ENCODE measurements around the gene MTNR1A.

MTNR1A gene

DNA sequence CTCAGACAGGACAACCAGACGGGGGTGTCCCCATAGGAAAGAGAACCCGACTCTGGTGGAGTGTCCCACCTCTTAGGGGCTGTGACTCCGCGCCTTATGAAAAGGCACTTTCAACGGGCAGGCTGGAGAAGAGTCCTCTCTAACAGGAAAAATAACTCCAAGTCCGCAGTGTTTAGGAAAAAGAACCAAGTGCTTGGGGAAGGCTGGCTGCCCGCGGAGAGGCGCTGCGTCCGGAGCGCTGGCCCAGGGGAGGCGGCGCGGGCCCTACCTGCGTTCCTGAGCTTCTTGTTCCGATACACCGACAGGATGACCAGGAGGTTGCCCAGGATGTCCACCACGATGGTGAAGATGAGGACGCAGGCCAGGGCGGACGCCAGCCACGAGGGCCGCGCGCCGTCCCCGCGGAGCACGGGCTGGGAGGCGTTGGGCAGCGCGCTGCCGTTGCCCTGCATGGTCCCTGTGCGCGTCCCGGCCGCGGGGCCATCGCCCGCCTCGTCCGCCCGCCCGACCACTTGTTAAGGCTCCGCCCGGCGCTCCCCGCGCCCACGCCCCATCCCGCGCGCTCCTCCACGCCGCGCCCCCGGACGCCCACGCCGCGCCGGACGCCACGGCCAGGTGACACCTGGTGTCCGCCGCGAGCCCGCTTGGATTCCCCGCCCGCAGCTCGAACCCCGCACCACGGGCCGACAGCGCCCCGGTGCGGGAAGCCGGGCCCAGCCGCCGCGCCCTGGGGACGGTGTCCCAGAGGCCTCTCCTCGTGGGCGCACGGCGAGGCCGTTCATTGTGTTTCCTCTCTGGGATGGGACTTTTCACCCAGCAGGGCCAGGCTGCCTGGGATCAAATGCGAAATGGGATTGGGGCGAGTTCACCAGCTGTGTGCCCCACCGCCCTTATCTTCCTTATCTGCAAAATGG is at the start of gene MTNR1A:
Gene MTNR1A, minus strand, starts transcription at position 654 of the 914 bp plus-strand sequence. Its CDS starts 202 bp downstream, at position 452.
- DNase-seq (ENCODE audit: low spot score): no peak

DNA sequence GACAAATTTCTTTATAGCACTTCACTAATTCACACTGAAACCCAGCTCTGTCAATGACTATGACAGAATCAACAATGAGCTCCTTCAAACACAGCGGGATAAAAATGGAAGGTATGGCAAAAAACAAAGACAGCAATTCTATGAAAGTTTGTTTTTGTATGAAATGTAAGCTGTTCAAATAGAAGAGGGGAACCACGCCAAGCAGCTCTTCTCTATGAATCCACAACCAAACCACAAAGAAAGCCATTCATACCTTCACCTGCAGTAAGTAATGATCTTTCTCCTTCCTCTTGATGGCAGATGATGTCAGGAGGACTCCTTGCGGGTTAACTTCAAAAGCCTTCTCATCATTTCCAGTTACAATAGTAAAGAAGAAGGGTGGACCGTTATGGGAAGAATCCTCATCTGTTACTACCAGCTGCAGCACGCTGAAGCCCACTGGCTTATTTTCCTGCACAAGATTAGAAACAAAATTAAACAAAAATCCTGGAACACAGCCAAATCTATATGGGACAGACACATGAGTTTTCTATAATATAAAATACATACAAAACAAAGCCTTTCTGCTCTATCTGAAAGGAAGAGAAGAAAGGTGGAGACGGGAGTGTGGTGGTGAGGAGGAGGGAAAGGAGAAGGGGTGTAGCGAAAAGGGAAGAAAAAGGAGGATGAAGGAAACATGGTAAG is 48.9 kb upstream of the MTNR1A start:
- DNase-seq (ENCODE audit: low spot score): no peak

DNA sequence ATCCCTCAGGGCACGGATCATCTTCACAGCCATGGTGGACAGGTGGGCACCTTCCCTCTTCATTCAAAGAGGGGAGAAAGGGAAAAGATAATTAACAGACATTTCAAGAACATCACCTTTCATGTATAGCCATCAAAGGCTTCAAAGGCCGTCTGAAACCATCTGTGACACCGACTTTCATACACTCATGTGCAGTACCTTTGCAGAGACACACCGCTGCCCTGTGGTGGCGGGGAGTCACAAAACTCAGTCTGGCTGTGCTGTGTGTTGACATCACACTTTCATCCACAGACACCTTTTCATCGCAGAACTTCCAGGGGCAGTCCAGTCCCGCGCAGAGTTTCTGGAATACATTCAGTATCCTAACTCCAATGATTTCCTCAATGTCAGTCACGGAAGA is 47.6 kb upstream of the MTNR1A start:
- no peak for DNase-seq (ENCODE audit: low spot score)

DNA sequence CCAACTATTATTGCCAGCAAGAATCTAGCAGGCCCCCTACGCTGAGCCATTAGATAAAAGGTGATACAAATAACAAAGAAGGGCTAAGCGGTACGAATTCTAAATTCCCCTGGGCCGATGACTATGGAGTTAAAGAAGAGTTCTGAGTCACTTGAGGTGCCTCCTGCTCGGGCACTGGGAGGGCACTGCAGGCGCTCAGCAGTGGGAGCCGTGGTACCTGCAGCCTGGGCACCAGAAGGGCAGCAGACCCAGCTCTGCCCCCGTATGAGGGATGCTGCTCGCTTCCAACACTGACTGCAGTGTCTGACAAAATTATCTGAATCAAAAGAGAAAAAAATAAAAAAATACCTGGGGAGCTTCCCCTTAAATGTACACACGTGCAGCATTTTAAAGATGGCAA is 44.1 kb upstream of the MTNR1A start:
- DNase-seq (ENCODE audit: low spot score): no peak

DNA sequence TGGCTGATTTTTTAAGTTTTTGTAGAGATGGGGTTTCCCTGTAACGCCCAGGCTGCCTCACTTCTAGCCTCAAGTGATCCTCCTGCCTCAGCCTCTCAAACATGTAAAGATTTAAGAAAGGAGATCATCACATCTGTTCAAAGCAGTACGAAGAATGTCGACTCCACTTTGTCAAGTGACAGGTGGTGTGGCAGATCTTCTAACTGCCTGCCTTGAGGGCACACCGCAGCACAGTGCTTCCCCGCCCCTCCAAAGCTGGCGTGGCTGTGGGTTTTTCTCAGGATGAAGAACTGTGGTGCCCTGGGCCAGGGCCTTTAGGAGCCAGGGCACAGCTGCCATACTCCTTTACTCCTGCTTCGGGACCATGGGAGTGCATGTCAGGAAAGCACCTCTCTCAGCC is 43.3 kb upstream of the MTNR1A start:
- no peak for DNase-seq (ENCODE audit: low spot score)

DNA sequence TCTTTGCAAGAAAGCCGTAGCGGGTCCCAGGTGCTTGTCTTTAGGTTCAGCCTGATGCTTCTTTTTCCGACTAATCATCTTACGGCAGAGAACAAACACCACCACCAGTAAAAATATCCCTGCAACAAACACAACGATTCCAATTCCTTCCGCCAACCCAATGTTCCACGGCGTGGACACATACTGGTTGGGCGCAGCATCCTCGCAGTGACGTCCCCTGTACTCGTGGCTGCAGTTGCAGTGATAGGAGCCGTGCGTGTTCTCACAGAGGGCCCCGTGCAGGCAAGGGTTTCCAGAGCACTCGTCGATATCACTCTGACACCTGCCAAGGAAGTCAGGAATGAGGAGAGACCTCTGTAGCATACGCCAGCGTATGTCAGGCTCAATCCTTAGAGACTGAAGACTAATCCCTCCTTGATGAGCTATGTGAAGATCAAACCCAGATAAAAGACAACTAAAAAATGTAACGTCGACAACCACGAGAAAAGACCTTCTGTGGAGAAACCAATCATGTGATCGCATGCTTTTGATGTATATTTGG is 41.6 kb upstream of the MTNR1A start:
- DNase-seq (ENCODE audit: low spot score): no peak

DNA sequence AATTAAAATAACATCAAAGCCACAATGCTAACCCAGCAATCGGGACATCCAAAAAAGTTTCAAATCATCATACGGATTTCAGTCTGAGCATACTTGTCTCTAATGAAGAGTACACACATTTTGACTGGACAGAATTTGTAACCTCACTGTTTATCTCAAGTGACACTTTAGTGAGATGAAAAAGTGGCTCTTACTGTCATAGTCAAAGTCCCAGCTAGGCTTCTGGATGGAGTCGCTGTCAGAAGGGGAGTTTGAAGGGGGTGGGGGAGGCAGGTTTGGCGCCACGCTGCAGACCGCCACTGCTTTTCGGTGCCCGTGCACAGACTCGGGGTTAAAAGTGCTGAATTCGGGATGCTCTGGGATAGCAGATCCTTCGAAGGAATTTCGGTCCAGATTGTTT is 41.0 kb upstream of the MTNR1A start:
- no peak for DNase-seq (ENCODE audit: low spot score)

DNA sequence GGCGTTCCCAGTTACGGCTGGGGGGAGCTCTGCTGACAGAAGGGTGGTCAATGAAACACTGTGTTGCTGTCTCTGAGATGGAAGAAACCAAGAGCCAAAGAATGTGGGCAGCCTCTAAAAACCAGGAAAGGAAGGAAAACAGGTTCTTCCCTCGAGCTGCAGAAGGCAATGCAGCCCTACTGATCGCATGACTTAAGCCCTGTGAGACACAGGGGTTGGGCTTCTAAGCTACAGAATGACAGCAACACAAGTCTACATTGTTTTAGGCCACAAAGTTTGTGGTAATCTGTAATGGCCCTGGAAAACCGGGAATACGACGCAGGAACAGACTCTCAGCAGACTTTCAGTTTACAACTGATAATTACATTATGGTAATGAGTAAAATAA is 38.2 kb upstream of the MTNR1A start:
- DNase-seq (ENCODE audit: low spot score): no peak

DNA sequence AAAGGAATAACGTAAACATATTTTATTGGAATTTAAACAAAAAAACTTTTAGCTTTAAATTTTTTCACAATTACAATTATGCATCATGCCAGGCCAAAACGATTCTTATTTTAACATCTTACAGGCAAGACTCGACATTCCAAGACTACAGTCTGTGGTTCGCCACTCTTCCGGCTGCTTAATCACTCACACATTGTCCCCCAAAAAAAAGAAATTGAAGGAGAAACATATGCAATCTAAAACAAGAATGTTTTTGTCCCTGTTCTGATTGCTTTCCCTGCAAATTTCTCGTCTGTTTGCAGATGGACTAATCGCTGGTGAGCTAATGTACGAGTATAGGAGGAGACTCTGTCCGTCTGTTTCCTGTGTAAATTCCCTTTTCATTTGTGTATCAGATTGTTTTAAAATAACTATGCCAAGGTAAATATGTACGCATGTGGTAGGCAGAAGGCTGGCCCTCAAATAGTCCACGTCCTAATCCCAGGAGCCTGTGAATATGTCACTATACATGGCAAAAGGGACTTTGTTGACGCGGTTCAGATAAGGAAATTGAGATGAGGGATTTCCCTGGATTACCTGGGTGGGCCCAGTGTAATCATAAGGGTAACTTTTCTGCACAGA is 37.7 kb upstream of the MTNR1A start:
- no peak for DNase-seq (ENCODE audit: low spot score)

DNA sequence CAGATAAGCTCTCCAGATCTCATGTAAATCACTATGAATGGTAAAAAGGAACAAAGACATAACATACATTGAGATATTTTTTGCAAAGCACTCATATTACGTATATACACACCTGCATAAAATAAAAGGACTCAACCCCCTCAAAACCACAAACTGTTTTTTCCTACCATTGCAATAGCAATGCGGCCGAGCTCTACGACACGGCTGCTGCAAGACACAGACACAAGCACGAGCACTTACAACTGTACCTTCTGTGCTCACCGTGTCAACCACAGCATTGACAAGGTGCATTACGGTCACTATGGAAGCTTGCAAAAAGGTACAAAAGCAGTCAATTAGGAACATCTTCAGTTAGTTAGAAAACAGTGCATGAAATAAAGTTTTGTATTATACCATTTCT is 37.1 kb upstream of the MTNR1A start:
- DNase-seq (ENCODE audit: low spot score): no peak

DNA sequence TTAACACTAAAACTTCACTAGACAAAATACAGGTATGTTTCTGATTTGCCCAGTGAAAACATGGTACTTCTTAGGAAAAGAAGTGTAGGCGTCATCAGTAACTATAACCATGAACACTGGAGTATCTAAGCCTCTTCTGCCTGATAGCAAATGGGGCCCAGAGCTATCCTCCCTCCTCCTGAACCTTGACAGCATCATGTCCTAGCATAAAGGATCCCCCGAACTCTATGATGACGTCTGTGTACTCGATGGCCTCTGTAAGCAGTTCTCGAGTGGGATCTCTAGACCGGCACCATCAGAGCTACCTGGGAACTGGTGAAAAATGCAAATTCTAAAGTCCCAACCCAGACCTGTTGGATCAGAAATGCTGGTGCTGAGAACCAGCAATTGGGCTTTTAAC is 36.3 kb upstream of the MTNR1A start:
- no peak for DNase-seq (ENCODE audit: low spot score)

DNA sequence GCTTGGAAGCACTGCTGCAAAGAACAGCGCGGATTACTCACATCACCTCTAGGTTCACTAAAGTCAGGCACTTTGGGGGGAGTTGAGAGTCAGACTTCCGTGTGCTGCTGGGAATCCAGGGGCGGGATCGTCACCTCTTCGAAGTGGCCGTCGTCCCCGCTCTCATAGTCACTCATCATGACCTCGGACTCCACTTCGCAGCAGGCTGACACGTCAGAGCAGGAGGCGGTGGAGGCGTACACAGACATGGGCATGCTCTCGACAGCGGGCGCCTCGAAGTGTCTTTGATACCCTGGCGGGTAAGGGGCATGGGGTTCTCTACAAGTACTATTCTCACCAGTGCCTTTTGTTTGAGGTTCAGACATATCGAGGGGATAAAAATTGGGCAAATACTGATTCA is 33.1 kb upstream of the MTNR1A start:
- no peak for DNase-seq (ENCODE audit: low spot score)

DNA sequence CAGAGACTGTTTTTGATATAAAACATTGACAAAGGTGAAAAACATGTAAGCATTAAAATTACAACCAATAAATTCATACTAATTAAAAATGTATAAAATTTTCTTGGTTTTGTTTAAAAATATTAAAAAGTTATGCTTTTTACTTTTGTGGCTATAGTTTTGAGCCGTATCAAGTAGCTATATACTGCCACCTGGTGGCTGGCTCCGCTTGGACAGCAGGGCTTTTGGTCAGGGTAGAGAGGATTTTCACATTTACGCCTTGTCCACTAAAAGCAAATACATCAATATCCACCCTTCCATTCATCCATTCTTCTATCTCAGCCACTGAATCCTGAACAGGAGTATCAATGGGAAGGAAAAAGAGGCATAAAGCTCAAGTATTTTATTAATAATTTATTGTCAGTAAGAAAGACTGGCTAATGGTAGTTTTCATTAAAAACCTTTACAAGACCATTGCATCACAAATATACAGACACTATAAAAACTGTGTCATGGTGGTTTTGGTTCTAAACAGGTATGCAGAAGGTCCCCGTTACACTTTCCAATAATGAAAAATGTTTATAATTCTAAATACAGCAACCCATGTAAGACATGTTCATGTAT is 32.1 kb upstream of the MTNR1A start:
- DNase-seq (ENCODE audit: low spot score): peak; percentile 32

DNA sequence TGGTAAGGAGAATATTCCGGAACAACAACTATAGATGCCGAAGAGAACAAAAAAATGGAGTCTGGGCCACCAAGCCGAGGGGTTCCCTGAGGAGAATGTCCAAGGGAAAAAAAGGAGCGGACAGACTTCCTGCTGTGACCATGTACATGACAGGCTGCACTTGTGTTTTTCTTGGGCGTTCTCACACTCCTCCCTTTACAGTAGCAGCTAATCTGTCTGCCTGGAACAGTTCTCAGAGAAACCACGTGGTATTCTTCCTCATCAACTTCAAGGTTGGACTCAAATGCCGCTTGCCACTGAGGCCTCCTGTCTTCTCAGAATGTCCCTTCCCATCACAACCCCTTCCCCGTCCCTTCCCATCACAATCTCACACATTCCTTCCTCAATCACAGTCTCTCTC is 30.8 kb upstream of the MTNR1A start:
- DNase-seq (ENCODE audit: low spot score): no peak

DNA sequence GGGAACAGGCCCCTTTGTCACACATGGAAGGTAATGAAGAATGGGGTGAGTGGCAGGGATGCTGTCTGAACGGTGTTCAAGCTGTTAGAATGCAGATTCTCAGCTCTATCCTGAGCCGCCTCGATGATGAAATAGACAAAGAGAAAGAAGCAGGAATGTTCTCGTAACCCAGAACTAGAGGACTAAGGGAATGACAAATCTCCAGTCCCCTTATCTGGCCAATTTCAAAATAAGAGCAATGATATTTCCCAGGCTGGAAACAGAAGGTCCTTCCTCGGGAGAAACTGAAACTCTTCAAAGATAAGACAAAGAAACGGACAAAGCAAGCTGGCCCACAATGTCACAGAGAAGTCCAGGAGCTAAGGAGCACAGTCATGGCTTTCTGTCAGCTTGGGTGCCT is 29.5 kb upstream of the MTNR1A start:
- DNase-seq (ENCODE audit: low spot score): no peak

DNA sequence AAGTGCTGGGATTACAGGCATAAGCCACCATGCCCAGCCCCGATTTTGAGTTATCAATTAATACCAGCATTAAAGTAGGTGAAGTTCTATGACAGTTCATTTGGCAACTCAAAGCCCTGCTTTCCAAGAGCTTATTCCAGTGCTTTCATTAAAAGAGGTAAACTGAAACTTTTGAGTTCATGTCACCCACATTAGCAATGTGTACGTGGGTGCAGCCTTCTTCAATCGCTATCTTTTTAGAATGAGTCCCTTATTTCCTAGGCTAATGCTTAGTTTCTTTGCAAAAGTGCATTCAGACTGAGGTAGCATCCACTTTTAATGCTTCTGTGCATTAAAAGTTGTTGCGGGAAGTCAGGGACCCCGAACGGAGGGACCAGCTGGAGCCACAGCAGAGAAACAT is 26.1 kb upstream of the MTNR1A start:
- peak; percentile 54 for DNase-seq (ENCODE audit: low spot score)

DNA sequence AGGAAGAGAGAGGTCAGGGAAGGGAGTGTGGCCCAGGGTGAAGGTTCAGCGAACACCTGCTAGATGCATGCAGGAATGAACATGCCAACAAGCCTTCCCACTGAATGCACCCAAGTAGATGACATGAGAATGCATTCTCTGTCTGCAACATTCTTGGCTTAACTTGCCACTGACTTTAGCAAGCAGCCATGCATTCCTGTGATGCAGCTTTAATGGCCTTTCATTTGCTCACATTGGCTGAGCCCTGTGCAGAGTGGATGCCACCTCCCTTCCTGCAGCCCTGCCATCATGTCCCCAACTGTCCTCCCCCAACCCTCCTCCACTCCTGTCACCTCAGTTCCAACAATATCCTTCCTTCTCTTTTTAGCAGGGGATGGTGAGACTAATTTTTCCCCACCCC is 25.3 kb upstream of the MTNR1A start:
- DNase-seq (ENCODE audit: low spot score): no peak

DNA sequence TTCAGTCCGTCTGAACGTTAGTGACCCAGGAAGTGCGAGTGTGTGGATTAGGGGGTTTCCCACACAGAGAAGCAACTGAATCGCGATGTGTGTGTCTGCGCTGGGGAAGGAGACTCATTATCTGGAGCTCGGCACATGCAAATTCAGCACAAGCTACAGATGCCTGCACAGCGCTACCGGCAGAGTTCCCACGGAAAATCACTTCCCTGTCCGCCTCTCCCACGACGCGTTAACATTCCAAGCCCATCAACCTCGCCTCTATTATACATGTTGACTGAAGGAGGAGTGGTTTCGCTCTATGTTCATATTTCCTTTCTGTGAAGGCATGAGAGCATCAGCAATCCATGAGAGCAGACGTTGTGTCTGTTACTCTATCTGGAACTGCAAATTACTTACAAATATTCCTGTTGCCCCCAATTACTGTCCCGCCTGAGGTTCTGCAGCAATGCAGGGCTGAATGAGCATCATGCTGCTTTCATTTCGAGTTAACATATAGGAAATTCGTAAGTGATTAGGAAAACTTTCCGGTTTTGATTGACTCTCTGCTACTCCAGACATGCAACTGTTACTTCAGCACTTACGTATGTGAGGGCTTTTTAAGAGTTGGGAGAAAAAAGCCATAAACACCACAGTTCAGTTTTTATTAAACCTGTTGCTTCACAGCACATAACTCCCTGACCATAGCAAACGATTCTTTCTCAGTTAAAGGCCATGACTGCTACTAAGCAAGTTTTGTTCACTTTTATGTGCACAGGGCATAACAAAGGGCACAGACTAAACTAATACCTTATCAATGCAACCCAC is 15.0 kb upstream of the MTNR1A start:
- no peak for DNase-seq (ENCODE audit: low spot score)

DNA sequence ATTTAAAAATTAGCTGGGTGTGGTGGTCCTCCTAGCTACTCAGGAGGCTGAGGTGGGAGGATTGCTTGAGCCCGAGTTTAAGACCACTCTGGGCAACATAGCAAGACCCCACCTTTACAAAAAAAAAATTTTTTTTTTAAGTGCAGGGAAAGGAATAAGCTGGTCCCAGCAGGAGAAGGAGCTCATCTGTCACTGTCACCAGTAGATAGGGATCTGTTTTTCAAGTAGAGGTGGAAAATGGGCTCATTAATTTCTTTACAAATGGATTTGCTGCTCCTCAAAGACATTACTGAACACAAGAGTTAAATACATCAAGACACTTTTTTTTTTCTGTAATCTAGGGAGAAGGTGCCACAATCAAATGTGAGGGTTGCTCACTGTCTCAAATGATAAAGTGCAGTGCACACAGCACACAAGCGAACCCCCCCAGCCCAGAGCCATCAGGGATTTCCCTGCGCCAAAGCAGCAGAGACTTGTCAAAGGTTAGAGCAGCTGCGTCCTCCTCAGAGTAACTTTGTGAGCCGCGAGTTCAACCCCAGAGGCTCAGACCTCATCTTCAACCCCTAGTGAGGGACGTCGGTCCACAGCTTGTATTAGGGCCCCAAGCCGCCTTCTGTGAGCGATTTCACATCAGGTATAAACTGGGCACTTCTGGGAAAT is 14.3 kb upstream of the MTNR1A start:
- no peak for DNase-seq (ENCODE audit: low spot score)

DNA sequence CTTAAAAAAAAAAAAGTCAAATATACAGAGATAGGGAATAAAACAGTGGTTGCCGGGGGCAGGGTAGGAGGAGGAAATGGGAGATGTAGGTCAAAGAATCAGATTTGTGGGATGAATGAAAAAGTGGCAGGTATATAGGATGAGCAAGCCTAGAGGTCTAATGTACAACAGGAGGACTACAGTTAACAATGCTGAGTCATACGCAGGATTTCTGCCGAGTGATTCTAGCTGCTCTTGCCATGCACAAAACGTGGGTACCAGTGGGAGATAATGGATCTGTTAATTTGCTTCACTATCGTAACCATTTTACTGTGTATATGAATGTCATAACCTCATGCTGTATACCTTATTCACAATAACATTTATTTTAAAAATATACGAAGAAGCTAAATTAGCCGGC is 10.7 kb upstream of the MTNR1A start:
- no peak for DNase-seq (ENCODE audit: low spot score)

DNA sequence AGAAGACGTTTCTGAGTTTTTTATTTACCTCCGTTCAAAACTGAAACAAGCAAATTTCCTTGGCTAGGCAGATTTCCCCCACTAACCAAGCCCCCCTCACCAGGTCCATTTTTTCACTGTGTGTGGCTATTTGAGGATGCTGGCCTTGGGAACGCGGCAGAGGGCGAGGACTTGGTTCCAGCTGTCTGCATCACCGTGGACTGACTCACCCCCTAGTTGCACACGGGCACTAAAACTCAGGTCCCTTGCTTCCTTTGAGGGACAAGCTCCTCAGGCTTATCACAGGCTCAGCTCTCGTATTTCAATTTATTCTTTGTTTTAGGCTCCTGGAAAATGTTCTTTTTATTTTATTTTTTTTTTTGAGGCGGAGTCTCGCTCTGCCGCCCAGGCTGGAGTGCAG is 8.4 kb upstream of the MTNR1A start:
- no peak for DNase-seq (ENCODE audit: low spot score)

All from putamen (tissue), 1 donor.